WTC11 (cell line): ENCODE results near the gene MZF1.

Experiments used
- TCF7 ChIP-seq: sonication (generic); formaldehyde crosslinking; IDR thresholded peaks from 2 replicates; pipeline ENCODE4 v1.8.0; 2022; ENCODE audit warnings: mild to moderate bottlenecking, low read depth, missing genetic modification reagents, moderate library complexity
- TEAD1 ChIP-seq: sonication (generic); formaldehyde crosslinking; IDR thresholded peaks from 2 replicates; pipeline ENCODE4 v1.8.0; 2022; ENCODE audit warnings: mild to moderate bottlenecking, missing genetic modification reagents
- ZNF232 ChIP-seq: sonication (generic); formaldehyde crosslinking; IDR thresholded peaks from 2 replicates; pipeline ENCODE4 v1.8.0; 2022; ENCODE audit warnings: mild to moderate bottlenecking, missing genetic modification reagents
- TF ChIP-seq, protein P1 (sequence below): fragments of 200-600 bp; IDR thresholded peaks from 2 replicates; pipeline ENCODE4 v1.8.0; 2022; ENCODE audit warnings: antibody characterized with exemption
- TF ChIP-seq, protein P2 (sequence below): sonication (generic); formaldehyde crosslinking; IDR thresholded peaks from 2 replicates; pipeline ENCODE4 v1.8.0; 2022; ENCODE audit warnings: mild to moderate bottlenecking, missing genetic modification reagents

DNA sequence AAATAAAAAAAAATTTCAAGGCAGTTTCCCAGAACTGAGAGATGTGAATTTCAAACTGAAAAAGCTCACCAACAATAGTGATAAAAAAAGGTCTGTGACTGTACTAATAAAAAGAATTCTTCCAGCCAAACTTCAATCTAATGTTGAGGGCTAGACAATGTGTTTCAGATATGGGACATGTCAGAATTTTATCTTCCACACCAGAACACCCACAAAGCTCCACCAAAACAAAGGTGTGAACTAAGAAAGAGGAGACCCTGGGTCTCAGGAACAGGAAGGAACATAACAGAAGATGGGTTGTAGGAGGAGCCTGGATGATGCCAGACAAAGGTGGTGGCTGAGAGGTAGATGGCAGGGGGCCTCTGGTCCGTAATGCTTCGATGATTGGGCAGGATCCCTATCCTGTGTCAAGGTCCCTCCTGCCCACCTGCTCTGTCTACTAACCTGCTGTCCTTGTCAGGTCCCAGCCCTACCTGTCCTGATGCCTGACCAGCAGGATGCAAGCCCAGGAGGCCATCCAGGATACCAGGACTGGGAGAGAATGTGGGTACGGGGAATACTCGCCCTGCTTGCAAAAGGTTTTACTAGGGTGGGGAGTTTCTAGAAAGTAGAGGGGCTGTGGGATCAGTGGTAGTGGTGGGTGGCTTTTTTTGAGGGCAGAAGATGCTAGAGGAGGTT, 4.5 kb downstream of the MZF1 start:
- TF ChIP-seq, protein P1, sequence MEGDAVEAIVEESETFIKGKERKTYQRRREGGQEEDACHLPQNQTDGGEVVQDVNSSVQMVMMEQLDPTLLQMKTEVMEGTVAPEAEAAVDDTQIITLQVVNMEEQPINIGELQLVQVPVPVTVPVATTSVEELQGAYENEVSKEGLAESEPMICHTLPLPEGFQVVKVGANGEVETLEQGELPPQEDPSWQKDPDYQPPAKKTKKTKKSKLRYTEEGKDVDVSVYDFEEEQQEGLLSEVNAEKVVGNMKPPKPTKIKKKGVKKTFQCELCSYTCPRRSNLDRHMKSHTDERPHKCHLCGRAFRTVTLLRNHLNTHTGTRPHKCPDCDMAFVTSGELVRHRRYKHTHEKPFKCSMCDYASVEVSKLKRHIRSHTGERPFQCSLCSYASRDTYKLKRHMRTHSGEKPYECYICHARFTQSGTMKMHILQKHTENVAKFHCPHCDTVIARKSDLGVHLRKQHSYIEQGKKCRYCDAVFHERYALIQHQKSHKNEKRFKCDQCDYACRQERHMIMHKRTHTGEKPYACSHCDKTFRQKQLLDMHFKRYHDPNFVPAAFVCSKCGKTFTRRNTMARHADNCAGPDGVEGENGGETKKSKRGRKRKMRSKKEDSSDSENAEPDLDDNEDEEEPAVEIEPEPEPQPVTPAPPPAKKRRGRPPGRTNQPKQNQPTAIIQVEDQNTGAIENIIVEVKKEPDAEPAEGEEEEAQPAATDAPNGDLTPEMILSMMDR = no peak
- TF ChIP-seq, protein P2, sequence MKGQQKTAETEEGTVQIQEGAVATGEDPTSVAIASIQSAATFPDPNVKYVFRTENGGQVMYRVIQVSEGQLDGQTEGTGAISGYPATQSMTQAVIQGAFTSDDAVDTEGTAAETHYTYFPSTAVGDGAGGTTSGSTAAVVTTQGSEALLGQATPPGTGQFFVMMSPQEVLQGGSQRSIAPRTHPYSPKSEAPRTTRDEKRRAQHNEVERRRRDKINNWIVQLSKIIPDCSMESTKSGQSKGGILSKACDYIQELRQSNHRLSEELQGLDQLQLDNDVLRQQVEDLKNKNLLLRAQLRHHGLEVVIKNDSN (CRISPR knock-in tag) = no peak
- no peak for TF ChIP-seq ZNF232
- TF ChIP-seq TEAD1 (CRISPR knock-in tag) = no peak
- TF ChIP-seq TCF7 = no peak
